Measurements from ENCODE around the gene ICOS.

DNA sequence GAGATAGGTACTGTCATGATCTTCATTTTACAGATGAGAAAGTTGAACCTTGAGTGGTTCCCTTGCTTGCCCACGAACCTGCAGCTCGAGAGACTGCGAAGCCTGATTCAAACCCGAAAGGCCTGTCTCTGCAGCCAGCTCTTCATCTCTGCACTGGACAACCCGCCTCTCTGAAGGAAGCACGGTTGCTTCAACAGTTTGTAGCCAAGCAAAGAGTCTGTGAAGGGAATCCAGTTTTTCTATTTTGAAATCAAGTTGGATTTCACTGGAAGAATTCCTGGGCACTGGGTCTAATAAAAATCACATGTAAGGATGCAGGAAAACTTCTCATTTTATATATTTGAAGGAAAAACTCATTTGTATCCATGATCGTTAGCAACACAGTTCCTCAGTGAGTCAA lies 21.3 kb upstream of the ICOS start:
- TF ChIP-seq, protein P1, sequence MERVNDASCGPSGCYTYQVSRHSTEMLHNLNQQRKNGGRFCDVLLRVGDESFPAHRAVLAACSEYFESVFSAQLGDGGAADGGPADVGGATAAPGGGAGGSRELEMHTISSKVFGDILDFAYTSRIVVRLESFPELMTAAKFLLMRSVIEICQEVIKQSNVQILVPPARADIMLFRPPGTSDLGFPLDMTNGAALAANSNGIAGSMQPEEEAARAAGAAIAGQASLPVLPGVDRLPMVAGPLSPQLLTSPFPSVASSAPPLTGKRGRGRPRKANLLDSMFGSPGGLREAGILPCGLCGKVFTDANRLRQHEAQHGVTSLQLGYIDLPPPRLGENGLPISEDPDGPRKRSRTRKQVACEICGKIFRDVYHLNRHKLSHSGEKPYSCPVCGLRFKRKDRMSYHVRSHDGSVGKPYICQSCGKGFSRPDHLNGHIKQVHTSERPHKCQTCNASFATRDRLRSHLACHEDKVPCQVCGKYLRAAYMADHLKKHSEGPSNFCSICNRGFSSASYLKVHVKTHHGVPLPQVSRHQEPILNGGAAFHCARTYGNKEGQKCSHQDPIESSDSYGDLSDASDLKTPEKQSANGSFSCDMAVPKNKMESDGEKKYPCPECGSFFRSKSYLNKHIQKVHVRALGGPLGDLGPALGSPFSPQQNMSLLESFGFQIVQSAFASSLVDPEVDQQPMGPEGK (CRISPR knock-in tag; IDR thresholded peaks at IDR 0.05; ENCODE audit: borderline replicate concordance), result no peak
- TF ChIP-seq ZC3H10 (CRISPR knock-in tag; IDR thresholded peaks at IDR 0.05) (no peak), RARB (CRISPR knock-in tag; IDR thresholded peaks at IDR 0.05) (no peak), ZNF8 (CRISPR knock-in tag; IDR thresholded peaks at IDR 0.05) (no peak)

All from SK-N-SH treated with all-trans-retinoic acid at 6 μM for 48 hours (cell line).